Endothelial cell of umbilical vein (primary cell): Measurements from ENCODE around the gene DNAH10. TPM values are rescaled to one million over a fixed set of nuclear protein-coding genes. Genes with fewer than 3 reads are reported as not detected.

Experiments
- BruUV-seq: library from RNA; stranded (reverse); fragments of 400-500 nt; replicated peaks from 2 replicates; lab custom pipeline; 2021; lab: Mats Ljungman, UMichigan
- CTCF ChIA-PET: fragments of 300-600, 350-600 bp; sonication (Branson Sonifier 250); formaldehyde crosslinking; loops from one replicate; lab custom pipeline; 2021; ENCODE audit warnings: antibody characterized with exemption, inconsistent platforms; lab: Charles Lee
- POLR2A ChIA-PET: fragments of 300-600, 350-600 bp; sonication (Branson Sonifier 250); formaldehyde crosslinking; loops from one replicate; lab custom pipeline; 2021; ENCODE audit warnings: antibody characterized with exemption, inconsistent platforms; lab: Charles Lee
- DNase-seq: peaks from one replicate; pipeline ENCODE4 v3.0.0-alpha.2; 2011; ENCODE audit warnings: low read depth, low spot score
- FAIRE-seq: peaks from 2 replicates; lab custom pipeline; 2011; peaks lifted over from hg19 to GRCh38; lab: Jason Lieb, UNC
- H2AFZ ChIP-seq: 2 replicates; pipeline ENCODE4 v1.6.0; 2012; ENCODE audit warnings: low read depth, low read length, control low read depth, inconsistent platforms
- H3K27ac ChIP-seq: 2 replicates; pipeline ENCODE4 v1.5.1; 2011; ENCODE audit warnings: low read depth, mild to moderate bottlenecking, control low read depth, low read length, moderate library complexity; ENCODE audit not compliant: insufficient read depth
- H3K27me3 ChIP-seq, 2 experiments: 2 replicates each; pipeline versions ENCODE4 v1.6.0 to v1.6.1; 2011; ENCODE audit warnings: low read length in 2 of 2, mixed read lengths in 1 of 2; ENCODE audit not compliant: control insufficient read depth in 2 of 2, insufficient read depth in 2 of 2
- H3K36me3 ChIP-seq, 2 experiments: 2 replicates in 1 of 2; 3 replicates in 1 of 2; pipeline ENCODE4 v1.5.1; 2011; ENCODE audit warnings: low read length in 2 of 2, mild to moderate bottlenecking in 1 of 2, moderate library complexity in 1 of 2; ENCODE audit not compliant: control insufficient read depth in 2 of 2, insufficient read depth in 2 of 2; ENCODE audit errors: extremely low read depth in 1 of 2
- H3K4me1 ChIP-seq: 3 replicates; pipeline ENCODE4 v1.5.1; 2011; ENCODE audit warnings: mild to moderate bottlenecking, low read length; ENCODE audit not compliant: control insufficient read depth, insufficient read depth; ENCODE audit errors: extremely low read depth
- H3K4me2 ChIP-seq: 2 replicates; pipeline ENCODE4 v1.6.1; 2011; ENCODE audit warnings: low read length, control low read depth, mixed read lengths; ENCODE audit not compliant: insufficient read depth
- H3K4me3 ChIP-seq, 3 experiments: fragments of 200-600 bp in 1 of 3; sonication (generic), shearing (Covaris generic) in 1 of 3; replicated peaks in 1 of 3; 2 replicates each; pipeline ENCODE4 v1.5.1; 2011 to 2016; ENCODE audit warnings: control low read depth in 3 of 3, low read length in 3 of 3, mild to moderate bottlenecking in 2 of 3, inconsistent platforms in 1 of 3, low read depth in 1 of 3, moderate library complexity in 1 of 3; ENCODE audit not compliant: insufficient read depth in 1 of 3
- H3K79me2 ChIP-seq: 2 replicates; pipeline ENCODE4 v1.6.0; 2012; ENCODE audit warnings: low read length, inconsistent platforms; ENCODE audit not compliant: control insufficient read depth, insufficient read depth
- H3K9ac ChIP-seq: replicated peaks from 2 replicates; pipeline ENCODE3; 2011; ENCODE audit warnings: low read length, control low read depth; ENCODE audit not compliant: insufficient read depth; ENCODE audit errors: extremely low read depth
- H3K9me1 ChIP-seq: replicated peaks from 3 replicates; pipeline ENCODE4 v1.6.0; 2011; ENCODE audit warnings: mild to moderate bottlenecking, low read length; ENCODE audit not compliant: control insufficient read depth, insufficient read depth; ENCODE audit errors: extremely low read depth
- H3K9me3 ChIP-seq: replicated peaks from 2 replicates; pipeline ENCODE4 v1.5.1; 2012; ENCODE audit warnings: low read length, inconsistent platforms; ENCODE audit not compliant: control insufficient read depth, insufficient read depth
- H4K20me1 ChIP-seq: replicated peaks from 2 replicates; pipeline ENCODE3; 2011; ENCODE audit warnings: mild to moderate bottlenecking, low read length; ENCODE audit not compliant: control insufficient read depth, insufficient read depth; ENCODE audit errors: extremely low read depth
- CTCF ChIP-seq, 2 donors: IDR thresholded peaks; 1 replicate in 1 of 2; 2 replicates in 1 of 2; pipeline ENCODE4 v1.5.1; 2011; ENCODE audit warnings: low read length in 2 of 2, mild to moderate bottlenecking in 2 of 2, moderate library complexity in 2 of 2, control low read depth in 1 of 2, inconsistent platforms in 1 of 2, low read depth in 1 of 2; ENCODE audit not compliant: insufficient read depth in 1 of 2; ENCODE audit errors: extremely low read depth in 1 of 2
- EZH2 ChIP-seq: IDR thresholded peaks from 2 replicates; pipeline ENCODE4 v1.6.1; 2012; ENCODE audit warnings: borderline replicate concordance, low read depth, mild to moderate bottlenecking, moderate library complexity, low read length, inconsistent platforms; ENCODE audit not compliant: severe bottlenecking
- FOS ChIP-seq: IDR thresholded peaks from 2 replicates; pipeline ENCODE4 v1.6.1; 2011; ENCODE audit warnings: mild to moderate bottlenecking, low read length, moderate library complexity, borderline replicate concordance; ENCODE audit not compliant: insufficient read depth
- GATA2 ChIP-seq: IDR thresholded peaks from 2 replicates; pipeline ENCODE4 v1.7.0; 2011; ENCODE audit warnings: low read depth, mild to moderate bottlenecking, moderate library complexity, mixed read lengths, low read length; ENCODE audit not compliant: insufficient read length, insufficient read depth
- JUN ChIP-seq: IDR thresholded peaks from 2 replicates; pipeline ENCODE4 v1.6.1; 2011; ENCODE audit warnings: borderline replicate concordance, low read depth; ENCODE audit not compliant: insufficient read length, insufficient read depth
- MAX ChIP-seq: IDR thresholded peaks from 2 replicates; pipeline ENCODE4 v1.6.1; 2011; ENCODE audit not compliant: insufficient read depth, insufficient read length
- MYC ChIP-seq: IDR thresholded peaks from one replicate; pipeline ENCODE4 v1.6.1; 2011; ENCODE audit warnings: mild to moderate bottlenecking, low read depth, low read length
- POLR2A ChIP-seq: IDR thresholded peaks from 2 replicates; pipeline ENCODE4 v1.6.1; 2012; ENCODE audit warnings: low read depth, mild to moderate bottlenecking, control low read depth, low read length
- POLR2AphosphoS5 ChIP-seq: IDR thresholded peaks from 2 replicates; pipeline ENCODE4 v1.6.1; 2012; ENCODE audit warnings: low read depth, mild to moderate bottlenecking, control low read depth, low read length, moderate library complexity; ENCODE audit not compliant: insufficient read depth
- dilution Hi-C: fragments of 300-500 bp; cut with MboI; formaldehyde crosslinking; loops from one replicate; pipeline ENCODE4 v1.15.0; 2019; ENCODE audit warnings: low sequenced_read_pairs; ENCODE audit not compliant: extremely low pct_ligation_motif_present
- intact Hi-C: fragments of 100-400 bp; cut with micrococcal nuclease; formaldehyde crosslinking; loops from one replicate; pipeline ENCODE4 v1.10.0; 2022
- polyA plus RNA-seq, 4 experiments: library from polyadenylated mRNA; depleted of rRNA in 3 of 4; stranded (reverse) in 3 of 4; unstranded in 1 of 4; fragments of >200 nt; gene quantifications; 2 replicates each; pipeline versions ENCODE4 v1.2.1 to v1.2.3, GENCODE V29; 2011 to 2012; ENCODE audit warnings: missing spikeins in 1 of 4
- total RNA-seq: library from RNA; stranded (reverse); gene quantifications from 2 replicates; pipeline ENCODE4 v1.2.3, GENCODE V29; 2021

The DNAH10 gene
- total and polyA plus RNA-seq, 2 donors (not counting 3 experiments of a cell fraction or from before 2014, with no cell fraction given) = 0.04 to 0.31 TPM

GRCh38 chr12:123963821-123964220, 201.7 kb downstream of the DNAH10 start:
- no peaks in the 10 kb centered on the region for H3K4me1 ChIP-seq
- no peaks in the 10 kb centered on the region for H3K79me2 ChIP-seq
- H3K4me3 ChIP-seq = no peak overlapping the region
- intact Hi-C loops = no loop called here
- no peaks in the 10 kb centered on the region for H3K9me1 ChIP-seq
- FAIRE-seq (no peak), DNase-seq (no peak)
- H3K4me2 ChIP-seq = no peak overlapping the region
- ChIA-PET POLR2A (no interaction called here), CTCF (interaction anchor here (1.4 to 2.0 kb wide), 3 partner anchors 10 to 58 kb away, joined by 3 to 7 read pairs (median 3); no protein-coding TSS in a partner anchor)
- BruUV-seq = no TSS peak
- no peak overlapping the region for H3K27ac ChIP-seq
- dilution Hi-C loops = no loop called here
- H3K9me3 ChIP-seq = no peaks in the 10 kb centered on the region
- TF ChIP-seq POLR2AphosphoS5 (no peak), GATA2 (no peak), FOS (no peak), MAX (no peak), CTCF (IDR thresholded peaks at IDR 0.05; ENCODE audit: extremely low read depth in 1 of 2, insufficient read depth in 1 of 2, low read depth in 1 of 2, low read length in 2 of 2) (no peak), EZH2 (no peak), MYC (no peak), JUN (no peak), POLR2A (no peak)
- H2AFZ ChIP-seq = no peak overlapping the region
- H3K9ac ChIP-seq = no peak overlapping the region
- no peaks in the 10 kb centered on the region for H4K20me1 ChIP-seq
- H3K27me3 ChIP-seq = no peaks in the 10 kb centered on the region
- H3K36me3 ChIP-seq = peaks cover 0 to 2% of the 10 kb centered on the region in 2 experiments
